ENCODE results near the gene GNAS. TPM values are rescaled to one million over a fixed set of nuclear protein-coding genes. Genes with fewer than 3 reads are reported as not detected.
A peak's percentile ranks its signal among the peaks of the same experiment; 100 is the strongest.

GNAS gene
- total RNA-seq, 2 donors from 2014 or later, result 1,246 to 1,267 TPM

- TF ChIP-seq, protein P1, sequence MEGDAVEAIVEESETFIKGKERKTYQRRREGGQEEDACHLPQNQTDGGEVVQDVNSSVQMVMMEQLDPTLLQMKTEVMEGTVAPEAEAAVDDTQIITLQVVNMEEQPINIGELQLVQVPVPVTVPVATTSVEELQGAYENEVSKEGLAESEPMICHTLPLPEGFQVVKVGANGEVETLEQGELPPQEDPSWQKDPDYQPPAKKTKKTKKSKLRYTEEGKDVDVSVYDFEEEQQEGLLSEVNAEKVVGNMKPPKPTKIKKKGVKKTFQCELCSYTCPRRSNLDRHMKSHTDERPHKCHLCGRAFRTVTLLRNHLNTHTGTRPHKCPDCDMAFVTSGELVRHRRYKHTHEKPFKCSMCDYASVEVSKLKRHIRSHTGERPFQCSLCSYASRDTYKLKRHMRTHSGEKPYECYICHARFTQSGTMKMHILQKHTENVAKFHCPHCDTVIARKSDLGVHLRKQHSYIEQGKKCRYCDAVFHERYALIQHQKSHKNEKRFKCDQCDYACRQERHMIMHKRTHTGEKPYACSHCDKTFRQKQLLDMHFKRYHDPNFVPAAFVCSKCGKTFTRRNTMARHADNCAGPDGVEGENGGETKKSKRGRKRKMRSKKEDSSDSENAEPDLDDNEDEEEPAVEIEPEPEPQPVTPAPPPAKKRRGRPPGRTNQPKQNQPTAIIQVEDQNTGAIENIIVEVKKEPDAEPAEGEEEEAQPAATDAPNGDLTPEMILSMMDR (conservative IDR thresholded peaks at IDR 0.05), result no peak
- 87 to 96% methylated on average over 4 of the region's 4 CpGs for WGBS, 2 experiments (ENCODE audit: insufficient coverage in 1 of 2, insufficient read length in 1 of 2)
- Histone ChIP-seq H3K27ac (ENCODE audit: low read depth, low read length) (peak overlapping the region; percentile 21), H3K36me3 (ENCODE audit: control insufficient read depth, insufficient read depth, low read length) (peaks cover 86% of the 10 kb centered on the region), H3K4me1 (ENCODE audit: control insufficient read depth, insufficient read depth, low read length) (no peaks in the 10 kb centered on the region), H3K4me3 (ENCODE audit: low read length) (no peak overlapping the region), H3K27me3 (ENCODE audit: control insufficient read depth, insufficient read depth, low read length, poor library complexity, severe bottlenecking) (no peaks in the 10 kb centered on the region), H3K9ac (ENCODE audit: extremely low read depth, low read length, poor library complexity, severe bottlenecking) (no peak overlapping the region), H3K9me3 (ENCODE audit: control insufficient read depth, low read length) (no peaks in the 10 kb centered on the region)
- no peaks in the 10 kb centered on the region for H3K9me3 Mint-ChIP-seq
- no peak for DNase-seq
- peaks cover 80% of the 10 kb centered on the region for H3K36me3 Mint-ChIP-seq (ENCODE audit: low read depth)
- no peak overlapping the region for H3K4me3 Mint-ChIP-seq
- H3K27me3 Mint-ChIP-seq (ENCODE audit: insufficient read depth), result no peaks in the 10 kb centered on the region
- H3K4me1 Mint-ChIP-seq, result no peaks in the 10 kb centered on the region
- no peak overlapping the region for H3K27ac Mint-ChIP-seq
Measured at GRCh38 chr20:58908221-58908620, 55.7 kb downstream of the GNAS start.

GRCh38 chr20:58908941-58909340 lies 56.4 kb downstream of the GNAS start:
- Histone ChIP-seq H3K27ac (ENCODE audit: low read depth, low read length) (no peak overlapping the region), H3K4me1 (ENCODE audit: control insufficient read depth, insufficient read depth, low read length) (no peaks in the 10 kb centered on the region), H3K27me3 (ENCODE audit: control insufficient read depth, insufficient read depth, low read length, poor library complexity, severe bottlenecking) (no peaks in the 10 kb centered on the region), H3K36me3 (ENCODE audit: control insufficient read depth, insufficient read depth, low read length) (peaks cover 79% of the 10 kb centered on the region), H3K9ac (ENCODE audit: extremely low read depth, low read length, poor library complexity, severe bottlenecking) (no peak overlapping the region), H3K9me3 (ENCODE audit: control insufficient read depth, low read length) (no peaks in the 10 kb centered on the region), H3K4me3 (ENCODE audit: low read length) (no peak overlapping the region)
- WGBS, 2 experiments (ENCODE audit: insufficient coverage in 1 of 2, insufficient read length in 1 of 2), result 97 to 99% methylated on average over 9 of the region's 9 CpGs
- Mint-ChIP-seq H3K36me3 (ENCODE audit: low read depth) (peaks cover 73% of the 10 kb centered on the region), H3K4me1 (no peaks in the 10 kb centered on the region), H3K9me3 (no peaks in the 10 kb centered on the region), H3K27ac (peak overlapping the region; percentile 39), H3K4me3 (no peak overlapping the region), H3K27me3 (ENCODE audit: insufficient read depth) (no peaks in the 10 kb centered on the region)
- TF ChIP-seq, protein P1 (conservative IDR thresholded peaks at IDR 0.05), result no peak
- no peak for DNase-seq

DNA sequence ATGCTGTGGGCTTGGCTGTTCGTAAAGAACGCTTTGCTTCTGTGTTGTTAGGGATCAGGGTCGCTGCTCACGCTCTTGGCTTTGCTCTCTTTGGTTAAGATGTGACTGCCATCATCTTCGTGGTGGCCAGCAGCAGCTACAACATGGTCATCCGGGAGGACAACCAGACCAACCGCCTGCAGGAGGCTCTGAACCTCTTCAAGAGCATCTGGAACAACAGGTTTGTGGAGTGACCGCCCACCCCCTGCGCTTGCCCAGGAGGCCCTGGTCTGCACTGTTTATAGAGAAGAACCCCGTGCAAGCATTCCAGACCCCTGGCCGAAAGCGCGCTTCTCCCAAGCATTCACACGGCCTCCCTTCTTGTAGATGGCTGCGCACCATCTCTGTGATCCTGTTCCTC lies 57.1 kb downstream of the GNAS start:
- Histone ChIP-seq H3K4me3 (ENCODE audit: low read length) (no peak overlapping the region), H3K36me3 (ENCODE audit: control insufficient read depth, insufficient read depth, low read length) (peaks cover 73% of the 10 kb centered on the region), H3K27ac (ENCODE audit: low read depth, low read length) (no peak overlapping the region), H3K9me3 (ENCODE audit: control insufficient read depth, low read length) (no peaks in the 10 kb centered on the region), H3K9ac (ENCODE audit: extremely low read depth, low read length, poor library complexity, severe bottlenecking) (no peak overlapping the region), H3K27me3 (ENCODE audit: control insufficient read depth, insufficient read depth, low read length, poor library complexity, severe bottlenecking) (no peaks in the 10 kb centered on the region), H3K4me1 (ENCODE audit: control insufficient read depth, insufficient read depth, low read length) (no peaks in the 10 kb centered on the region)
- H3K27me3 Mint-ChIP-seq (ENCODE audit: insufficient read depth), result no peaks in the 10 kb centered on the region
- H3K4me1 Mint-ChIP-seq, result no peaks in the 10 kb centered on the region
- H3K27ac Mint-ChIP-seq, result no peak overlapping the region
- TF ChIP-seq, protein P1 (conservative IDR thresholded peaks at IDR 0.05), result no peak
- DNase-seq, result no peak
- WGBS, 2 experiments (ENCODE audit: insufficient coverage in 1 of 2, insufficient read length in 1 of 2), result 95 to 97% methylated on average over 11 to 15 of the region's 15 CpGs
- peaks cover 68% of the 10 kb centered on the region for H3K36me3 Mint-ChIP-seq (ENCODE audit: low read depth)
- H3K9me3 Mint-ChIP-seq, result no peaks in the 10 kb centered on the region
- H3K4me3 Mint-ChIP-seq, result no peak overlapping the region
